Cardiac muscle cell (in vitro differentiated cells and primary cell): Measurements from ENCODE around the gene REEP1. TPM values are rescaled to one million over a fixed set of nuclear protein-coding genes. Genes with fewer than 3 reads are reported as not detected.

Source experiments
- DNase-seq, 2 donors: peaks; one replicate each; pipeline versions ENCODE4 v3.0.0 to v3.0.0-alpha.2; 2010 to 2017; ENCODE audit warnings: low read depth in 1 of 2, low spot score in 1 of 2
- H3K27ac ChIP-seq: fragments of 200-600 bp; sonication (generic); 2 replicates; pipeline ENCODE4 v1.5.1; 2016
- H3K27me3 ChIP-seq: fragments of 200-600 bp; sonication (generic); 2 replicates; pipeline ENCODE4 v1.6.0; 2016; ENCODE audit warnings: control low read depth
- H3K36me3 ChIP-seq: fragments of 200-600 bp; sonication (generic); 2 replicates; pipeline ENCODE4 v1.5.1; 2016; ENCODE audit warnings: control low read depth
- H3K4me1 ChIP-seq: fragments of 200-600 bp; sonication (generic); 2 replicates; pipeline ENCODE4 v1.8.1; 2017; ENCODE audit warnings: low read depth, mild to moderate bottlenecking, mixed run types
- H3K4me3 ChIP-seq: fragments of 200-600 bp; sonication (generic); 2 replicates; pipeline ENCODE4 v1.5.1; 2016; ENCODE audit warnings: mild to moderate bottlenecking
- H3K9me3 ChIP-seq: fragments of 200-600 bp; sonication (generic); 2 replicates; pipeline ENCODE4 v1.5.1; 2017; ENCODE audit warnings: low read depth, mild to moderate bottlenecking, control low read depth
- polyA plus RNA-seq: library from polyadenylated mRNA; unstranded; fragments of >200 nt; fragmentation: Nextera tagmentation; extraction: Ambion mirVana; gene quantifications from 2 replicates; pipeline ENCODE4 v1.2.1, GENCODE V29; 2016
- total RNA-seq: library from RNA; depleted of rRNA; stranded (reverse); fragments of >200 nt; gene quantifications from 2 replicates; pipeline ENCODE4 v1.2.3, GENCODE V29; 2016
- TF ChIP-seq, protein P1 (sequence below): IDR thresholded peaks from 2 replicates; pipeline ENCODE4 v1.5.1; 2012; ENCODE audit warnings: low read depth, mild to moderate bottlenecking, low read length

Gene REEP1
- total and polyA plus RNA-seq, 2 experiments from 2014 or later: 14.6 to 19.3 TPM

DNA sequence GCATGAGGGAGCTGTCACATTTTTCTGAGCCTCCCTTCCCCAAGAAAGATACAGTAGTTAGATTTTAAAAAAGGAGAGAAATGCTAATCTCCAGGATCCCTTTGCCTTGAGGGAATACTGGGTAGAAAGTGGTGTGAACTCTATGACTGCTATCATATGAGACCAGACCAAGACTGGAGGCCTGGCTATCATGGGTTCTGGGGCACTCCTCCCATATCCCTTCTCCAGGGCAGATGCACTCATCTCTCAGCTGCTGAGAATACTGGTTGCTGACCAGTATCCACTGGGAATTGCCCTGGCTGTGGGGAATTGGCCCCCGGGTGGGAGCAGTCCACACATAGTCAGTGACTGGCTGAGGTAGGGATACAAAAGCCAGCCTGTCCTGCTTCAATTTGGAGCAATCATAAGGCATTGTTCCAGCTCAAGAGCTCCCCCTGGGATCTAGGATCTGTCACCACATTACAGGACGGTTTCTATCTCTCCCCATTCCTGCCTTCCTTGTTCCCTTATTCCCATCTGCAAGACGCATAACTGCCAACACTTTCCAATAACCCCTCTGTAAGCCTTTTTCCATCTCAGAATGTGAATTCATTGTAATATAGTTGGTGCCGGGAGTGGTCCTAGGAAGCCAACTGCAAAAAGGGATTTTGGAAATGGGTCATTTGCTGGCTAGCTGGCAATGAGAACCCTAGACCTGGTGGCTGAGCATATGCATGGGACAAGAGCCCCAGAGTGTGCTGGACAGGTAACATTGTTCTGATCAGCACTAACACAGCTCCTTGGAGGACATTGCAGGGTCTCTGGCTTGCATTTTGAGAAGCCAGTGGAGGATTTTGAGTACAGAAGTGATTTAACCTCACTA, 35.4 kb upstream of the REEP1 start:
- no peak overlapping the region for H3K4me3 ChIP-seq
- DNase-seq: peak; percentile 66 to 73
- H3K4me1 ChIP-seq: peaks cover 5% of the 10 kb centered on the region
- H3K36me3 ChIP-seq: no peaks in the 10 kb centered on the region
- TF ChIP-seq, protein P1, sequence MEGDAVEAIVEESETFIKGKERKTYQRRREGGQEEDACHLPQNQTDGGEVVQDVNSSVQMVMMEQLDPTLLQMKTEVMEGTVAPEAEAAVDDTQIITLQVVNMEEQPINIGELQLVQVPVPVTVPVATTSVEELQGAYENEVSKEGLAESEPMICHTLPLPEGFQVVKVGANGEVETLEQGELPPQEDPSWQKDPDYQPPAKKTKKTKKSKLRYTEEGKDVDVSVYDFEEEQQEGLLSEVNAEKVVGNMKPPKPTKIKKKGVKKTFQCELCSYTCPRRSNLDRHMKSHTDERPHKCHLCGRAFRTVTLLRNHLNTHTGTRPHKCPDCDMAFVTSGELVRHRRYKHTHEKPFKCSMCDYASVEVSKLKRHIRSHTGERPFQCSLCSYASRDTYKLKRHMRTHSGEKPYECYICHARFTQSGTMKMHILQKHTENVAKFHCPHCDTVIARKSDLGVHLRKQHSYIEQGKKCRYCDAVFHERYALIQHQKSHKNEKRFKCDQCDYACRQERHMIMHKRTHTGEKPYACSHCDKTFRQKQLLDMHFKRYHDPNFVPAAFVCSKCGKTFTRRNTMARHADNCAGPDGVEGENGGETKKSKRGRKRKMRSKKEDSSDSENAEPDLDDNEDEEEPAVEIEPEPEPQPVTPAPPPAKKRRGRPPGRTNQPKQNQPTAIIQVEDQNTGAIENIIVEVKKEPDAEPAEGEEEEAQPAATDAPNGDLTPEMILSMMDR: peak; percentile 71
- H3K27ac ChIP-seq: no peak overlapping the region
- no peaks in the 10 kb centered on the region for H3K27me3 ChIP-seq
- no peaks in the 10 kb centered on the region for H3K9me3 ChIP-seq

DNA sequence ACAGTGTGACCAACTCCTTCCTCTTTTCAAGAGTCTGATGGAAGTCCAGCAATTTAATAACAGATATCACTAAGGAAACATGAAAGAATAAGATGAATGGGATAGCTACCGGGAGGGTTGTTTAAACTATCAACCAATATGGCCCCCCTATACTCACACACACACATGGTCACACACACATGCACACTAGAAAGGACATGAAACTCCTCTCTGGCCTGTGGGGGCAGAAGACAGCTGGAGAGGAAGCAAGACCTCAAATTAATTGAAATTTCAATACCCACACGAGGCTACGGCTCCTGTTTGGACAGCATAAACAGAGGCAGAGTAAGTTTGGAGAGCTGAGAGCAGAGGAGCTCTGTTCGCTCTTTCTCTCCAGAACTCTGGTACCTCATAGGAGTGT, 34.7 kb upstream of the REEP1 start:
- Histone ChIP-seq H3K9me3 (no peaks in the 10 kb centered on the region), H3K27me3 (no peaks in the 10 kb centered on the region), H3K36me3 (no peaks in the 10 kb centered on the region), H3K4me1 (peaks cover 10% of the 10 kb centered on the region), H3K27ac (no peak overlapping the region), H3K4me3 (no peak overlapping the region)
- TF ChIP-seq, protein P1: no peak
- DNase-seq: no peak

DNA sequence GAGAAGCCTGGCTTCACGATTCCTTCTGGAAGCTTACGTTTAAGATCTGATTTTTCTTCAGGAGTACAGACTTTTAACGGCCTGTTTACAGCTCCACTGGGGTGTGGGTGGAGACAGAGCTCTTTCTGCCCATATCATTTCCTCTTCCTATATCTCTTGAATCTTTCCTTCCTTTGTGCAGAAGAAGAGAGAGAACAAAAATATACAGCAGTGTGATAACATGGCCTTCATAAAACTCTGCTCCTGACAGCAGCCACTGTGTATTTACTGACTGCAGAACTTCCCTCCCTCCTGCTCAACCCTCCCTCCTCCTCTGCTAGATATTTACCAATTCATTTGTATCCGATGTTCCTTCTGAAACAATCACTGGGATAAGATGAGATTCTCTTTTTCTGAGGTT, 34.1 kb upstream of the REEP1 start:
- TF ChIP-seq, protein P1: no peak
- no peak for DNase-seq

DNA sequence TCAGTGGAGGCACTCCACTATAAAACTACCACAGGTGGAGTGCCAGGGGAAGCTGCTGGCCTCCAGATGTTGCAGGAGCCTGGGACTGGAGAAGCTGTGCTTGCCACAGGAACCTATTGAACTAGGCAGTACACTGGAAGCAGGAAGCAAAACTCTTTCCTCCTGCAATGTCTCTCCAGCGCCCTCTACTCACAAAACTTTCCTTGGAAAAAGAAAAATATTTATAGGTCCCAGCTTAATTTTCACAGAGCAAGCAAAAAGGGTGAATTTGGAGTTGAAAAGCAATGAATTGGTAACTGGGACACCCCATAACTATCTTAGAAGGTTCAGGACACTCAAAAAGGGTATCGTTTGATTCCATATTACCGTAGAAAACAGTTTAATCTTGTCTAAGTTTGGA, 33.2 kb upstream of the REEP1 start:
- no peak overlapping the region for H3K4me3 ChIP-seq
- no peak overlapping the region for H3K27ac ChIP-seq
- no peaks in the 10 kb centered on the region for H3K27me3 ChIP-seq
- H3K36me3 ChIP-seq: no peaks in the 10 kb centered on the region
- no peaks in the 10 kb centered on the region for H3K9me3 ChIP-seq
- TF ChIP-seq, protein P1: peak; percentile 3
- H3K4me1 ChIP-seq: peaks cover 10% of the 10 kb centered on the region
- DNase-seq: no peak

More for the DNA sequence above, 34.1 kb upstream of the REEP1 start:
- H3K9me3 ChIP-seq: no peaks in the 10 kb centered on the region
- H3K27me3 ChIP-seq: no peaks in the 10 kb centered on the region
- H3K27ac ChIP-seq: no peak overlapping the region
- H3K4me3 ChIP-seq: no peak overlapping the region
- H3K36me3 ChIP-seq: no peaks in the 10 kb centered on the region
- H3K4me1 ChIP-seq: peaks cover 10% of the 10 kb centered on the region

DNA sequence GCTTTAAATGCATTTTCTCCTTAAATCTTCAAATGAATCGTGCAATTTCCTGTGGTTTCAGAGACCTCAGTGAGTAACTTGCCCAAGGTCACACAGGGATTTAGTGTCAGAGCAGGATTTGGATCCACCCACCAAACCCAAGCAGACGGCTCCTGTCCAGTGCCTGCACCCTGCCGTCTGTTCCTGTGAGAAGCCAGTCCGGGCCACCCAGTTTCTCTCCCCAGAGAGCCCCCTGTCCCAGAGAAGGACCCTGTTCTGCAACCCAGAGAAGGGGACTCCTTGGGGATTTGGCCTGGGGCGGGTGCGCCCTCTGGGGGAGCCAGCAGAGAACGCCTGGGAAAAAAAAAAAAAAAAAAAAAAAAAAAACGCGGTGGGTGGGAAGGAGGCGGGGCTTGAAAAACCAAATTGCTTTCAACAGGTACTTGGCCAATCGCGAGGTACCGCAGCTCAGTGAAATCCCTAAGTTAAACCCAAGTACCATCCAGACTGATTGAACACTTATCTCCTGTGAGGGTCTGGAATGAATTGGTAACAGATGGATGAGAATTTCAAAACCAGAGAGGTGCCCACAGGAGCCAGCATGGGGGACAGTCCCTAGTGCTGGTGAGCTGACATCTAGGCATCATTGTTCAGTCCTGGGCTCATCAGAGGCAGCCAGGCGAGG, 30.9 kb upstream of the REEP1 start:
- TF ChIP-seq, protein P1: peak; percentile 73
- H3K9me3 ChIP-seq: no peaks in the 10 kb centered on the region
- peaks cover 7% of the 10 kb centered on the region for H3K4me1 ChIP-seq
- no peaks in the 10 kb centered on the region for H3K36me3 ChIP-seq
- peak; percentile 62 to 78 for DNase-seq
- no peak overlapping the region for H3K4me3 ChIP-seq
- H3K27ac ChIP-seq: no peak overlapping the region
- no peaks in the 10 kb centered on the region for H3K27me3 ChIP-seq
